Stimulated activated naive CD8-positive, alpha-beta T cell treated with anti-CD3 and anti-CD28 coated beads, Interleukin-15, Interleukin-2, amounts not matched to agents 100 ng/mL and 50 ng/mL, for 24 hours (primary cell): ENCODE results near the gene TCOF1.
"Not testable (repeated sequence)": the region's sequence is repeated elsewhere in the genome, so short reads cannot be mapped to it uniquely, and the experiment has no call there.

Experiments
- H3K27ac Mint-ChIP-seq: one replicate; pipeline ENCODE4 v1.8.0; 2021; ENCODE audit warnings: mild to moderate bottlenecking, mixed read lengths
- H3K27me3 Mint-ChIP-seq: one replicate; pipeline ENCODE4 v1.8.0; 2021; ENCODE audit warnings: mixed read lengths
- H3K36me3 Mint-ChIP-seq: one replicate; pipeline ENCODE4 v1.8.0; 2021; ENCODE audit warnings: low read depth, mixed read lengths
- H3K4me1 Mint-ChIP-seq: one replicate; pipeline ENCODE4 v1.8.0; 2021; ENCODE audit warnings: low read depth, mixed read lengths
- H3K4me3 Mint-ChIP-seq: one replicate; pipeline ENCODE4 v1.8.0; 2021; ENCODE audit warnings: mild to moderate bottlenecking, mixed read lengths
- H3K9me3 Mint-ChIP-seq: one replicate; pipeline ENCODE4 v1.8.0; 2021; ENCODE audit warnings: mixed read lengths

Gene TCOF1

DNA sequence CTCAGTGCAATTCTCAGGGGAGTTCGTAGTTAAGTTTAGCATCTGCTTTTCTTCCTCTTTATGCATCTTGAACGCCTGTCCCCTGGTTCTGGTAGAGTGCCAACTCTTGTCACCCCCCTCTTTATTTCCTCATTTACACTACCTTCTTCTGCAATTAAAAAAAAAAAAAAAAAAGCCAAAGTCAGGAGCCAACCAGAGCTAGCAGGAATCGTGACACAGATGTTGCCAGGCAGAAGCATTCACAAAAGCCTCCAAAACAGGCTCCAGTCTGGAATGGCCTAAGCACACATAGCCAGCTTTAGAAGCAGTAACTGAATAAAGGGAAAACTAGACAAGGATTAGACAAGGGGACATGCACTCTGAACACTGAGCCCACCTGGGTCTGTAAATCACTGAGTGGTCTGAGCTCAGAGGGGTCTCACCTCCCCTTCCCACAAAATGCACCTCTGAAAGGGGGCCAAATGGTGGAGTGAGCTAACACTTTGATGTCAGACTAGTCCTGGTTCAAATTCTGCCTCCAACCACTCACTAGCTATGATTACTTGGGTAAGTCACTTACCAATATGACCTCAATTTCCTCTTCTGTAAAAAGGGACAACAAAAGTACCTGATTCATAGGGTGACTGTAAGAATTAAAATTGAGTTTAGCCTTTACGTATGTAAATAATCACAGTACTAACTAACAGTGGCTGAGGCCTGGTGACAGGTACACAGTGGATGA, 53.2 kb downstream of the TCOF1 start:
- Mint-ChIP-seq H3K9me3 (no peaks in the 10 kb centered on the region), H3K27ac (peak overlapping the region; percentile 97), H3K36me3 (peaks cover 39% of the 10 kb centered on the region), H3K27me3 (no peaks in the 10 kb centered on the region), H3K4me1 (peaks cover 52% of the 10 kb centered on the region), H3K4me3 (peak overlapping the region; percentile 99)

DNA sequence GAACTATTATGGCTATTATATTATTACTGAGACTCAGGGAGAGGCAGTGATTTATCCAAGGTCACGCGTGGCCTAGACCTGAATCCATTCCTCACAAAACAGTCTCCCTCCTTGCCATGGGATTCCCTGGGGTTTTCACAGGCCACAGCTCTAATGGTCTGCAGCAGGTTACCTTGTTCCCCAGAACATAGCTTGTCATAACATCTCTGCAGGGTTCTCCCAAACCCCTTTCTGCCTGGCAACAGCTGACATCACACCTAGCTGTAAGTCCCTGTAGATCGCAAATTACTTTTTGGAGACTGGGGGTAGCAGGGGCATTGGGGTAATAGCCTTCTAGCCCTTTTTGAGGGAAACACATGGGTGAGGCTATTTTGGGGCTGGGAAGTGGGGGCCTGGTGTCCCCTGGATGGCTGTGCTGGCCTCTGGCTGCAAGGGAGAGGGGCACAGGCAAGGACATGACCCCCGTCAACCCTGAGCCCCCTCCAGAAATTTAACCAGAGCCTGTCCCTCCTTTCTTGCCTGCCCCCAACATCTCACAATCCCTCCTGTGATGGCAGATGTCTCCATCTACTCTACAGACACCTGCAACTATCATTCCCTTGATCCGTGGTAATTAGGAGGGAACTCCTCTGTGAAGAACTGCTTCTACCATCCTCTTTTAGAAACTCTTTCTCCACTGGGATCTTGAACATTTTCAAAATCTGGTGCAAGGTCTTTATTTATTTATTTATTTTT, 53.9 kb downstream of the TCOF1 start:
- peak overlapping the region; percentile 97 for H3K27ac Mint-ChIP-seq
- H3K36me3 Mint-ChIP-seq, result peaks cover 33% of the 10 kb centered on the region
- H3K27me3 Mint-ChIP-seq, result no peaks in the 10 kb centered on the region
- H3K4me1 Mint-ChIP-seq, result peaks cover 52% of the 10 kb centered on the region
- H3K9me3 Mint-ChIP-seq, result no peaks in the 10 kb centered on the region
- peak overlapping the region; percentile 99 for H3K4me3 Mint-ChIP-seq

DNA sequence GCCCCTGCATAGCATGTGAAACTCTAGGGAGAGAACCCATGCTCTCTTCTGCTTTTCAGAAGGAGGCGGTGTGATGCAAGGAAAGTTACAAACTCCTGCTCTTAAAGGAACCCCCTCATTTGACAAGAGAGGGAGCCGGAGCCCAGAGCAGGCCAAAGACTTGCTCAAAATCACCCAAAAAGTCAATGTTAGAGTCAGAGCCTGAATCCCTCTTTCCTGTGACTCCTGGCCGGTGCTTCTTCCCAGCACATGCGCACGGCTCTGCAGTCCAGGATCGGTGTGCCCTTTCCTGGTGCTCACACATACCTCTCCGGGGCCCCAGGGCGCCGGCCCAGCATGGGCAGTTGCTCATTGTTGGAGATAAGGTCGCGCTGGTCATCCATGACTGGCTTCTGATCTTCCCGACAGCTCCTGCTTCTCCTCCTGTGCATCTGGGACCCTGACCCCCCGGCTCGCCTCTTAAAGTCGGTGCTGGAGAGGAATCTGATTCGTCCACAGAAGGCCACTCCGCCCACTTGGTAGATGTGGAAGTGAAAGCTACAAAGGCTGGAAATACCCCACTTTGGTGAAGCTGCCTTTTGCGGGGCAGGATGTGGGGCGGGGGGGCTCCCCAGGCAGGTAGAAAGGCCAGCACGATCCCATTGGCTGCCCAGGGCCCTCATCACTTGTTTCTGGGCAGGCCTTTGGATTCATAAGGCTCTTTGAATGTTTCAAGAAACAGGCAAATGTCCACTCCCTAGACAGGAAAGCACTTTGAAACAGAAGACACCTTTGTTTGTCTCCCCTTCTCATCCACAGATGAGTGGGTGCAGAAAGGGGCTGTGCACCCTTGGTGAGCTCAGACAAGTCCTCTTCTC, 55.0 kb downstream of the TCOF1 start, which contains the start of gene CD74:
Gene CD74 (minus strand): TSS at position 592 of the 857 bp plus-strand sequence. CDS start 161 bp downstream, at position 431.
- Mint-ChIP-seq H3K4me1 (peaks cover 52% of the 10 kb centered on the region), H3K27ac (peak within 1 kb of the TSS; percentile 97), H3K9me3 (no peaks in the 10 kb centered on the region), H3K36me3 (peaks cover 23% of the 10 kb centered on the region), H3K27me3 (no peaks in the 10 kb centered on the region), H3K4me3 (peak within 1 kb of the TSS; percentile 99)

DNA sequence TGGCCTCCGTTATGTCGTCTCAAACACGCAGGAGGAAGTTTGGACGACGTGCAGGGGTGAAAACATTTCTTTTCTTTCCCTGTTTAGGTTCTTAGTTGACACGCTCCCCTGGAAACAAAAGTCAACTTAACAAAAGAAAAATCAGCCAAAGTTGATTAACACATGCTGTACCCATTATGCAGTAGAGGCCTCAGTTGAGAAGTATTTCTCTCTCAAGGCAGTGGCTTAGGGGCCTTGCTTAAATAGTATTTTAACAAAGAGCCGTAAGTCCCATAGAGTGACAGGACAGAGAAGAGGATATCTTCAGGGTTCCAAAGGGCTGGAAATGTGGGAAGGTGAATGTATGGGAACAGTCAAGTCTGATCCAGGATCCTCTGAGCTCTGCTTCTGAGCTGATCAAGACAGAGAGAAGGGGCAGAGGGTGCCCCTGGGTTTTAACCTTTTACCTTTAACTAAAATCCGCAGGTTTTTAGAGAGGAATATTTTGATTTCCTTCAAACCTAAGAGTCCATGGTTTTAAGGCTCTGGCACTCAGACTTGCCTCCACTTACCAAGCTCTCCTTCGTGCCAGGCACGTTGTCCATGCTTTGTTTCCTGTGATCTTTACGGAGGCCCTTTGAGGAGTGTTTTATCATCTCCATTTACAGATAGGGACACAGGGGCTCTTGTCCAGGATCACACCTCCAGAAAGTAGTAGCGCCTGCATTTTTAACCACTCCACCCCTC, 55.8 kb downstream of the TCOF1 start:
- Mint-ChIP-seq H3K27ac (peak overlapping the region; percentile 97), H3K4me1 (peaks cover 45% of the 10 kb centered on the region), H3K27me3 (no peaks in the 10 kb centered on the region), H3K36me3 (peaks cover 17% of the 10 kb centered on the region), H3K4me3 (peak overlapping the region; percentile 99), H3K9me3 (no peaks in the 10 kb centered on the region)

DNA sequence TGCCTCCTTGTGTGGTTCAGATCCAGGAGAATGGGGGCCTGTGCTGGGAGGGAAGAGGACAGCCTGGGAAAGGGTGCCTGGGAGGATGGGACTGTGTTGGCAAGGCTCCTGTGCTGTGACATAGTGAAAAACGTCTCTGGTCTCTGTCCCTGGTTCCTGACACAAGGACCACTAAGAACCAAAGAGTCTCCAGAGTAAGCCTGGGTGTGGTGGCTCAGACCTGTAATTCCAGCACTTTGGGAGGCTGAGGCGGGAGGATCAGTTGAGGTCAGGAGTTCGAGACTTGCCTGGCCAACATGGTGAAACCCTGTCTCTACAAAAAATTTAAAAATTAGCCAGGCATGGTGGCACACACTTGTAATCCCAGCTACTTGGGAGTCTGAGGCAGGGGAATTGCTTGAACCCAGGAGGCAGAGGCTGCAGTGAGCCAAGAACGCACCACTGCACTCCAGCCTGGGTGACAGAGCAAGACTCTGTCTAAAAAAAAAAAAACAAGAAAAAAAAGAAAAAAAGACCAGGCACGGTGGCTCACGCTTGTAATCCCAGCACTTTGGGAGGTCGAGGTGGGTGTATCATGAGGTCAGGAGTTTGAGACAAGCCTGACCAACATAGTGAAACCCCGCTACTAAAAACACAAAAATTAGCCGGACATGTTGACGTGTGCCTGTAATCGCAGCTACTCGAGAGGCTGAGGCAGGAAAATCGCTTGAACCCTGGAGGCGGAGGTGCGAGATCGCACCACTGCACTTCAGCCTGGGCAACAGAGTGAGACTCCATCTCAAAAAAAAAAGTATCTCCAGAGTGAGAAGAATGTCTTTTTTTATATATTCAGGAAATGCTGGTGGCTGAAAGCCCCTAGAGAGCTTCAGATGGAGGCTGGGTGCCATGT, 56.6 kb downstream of the TCOF1 start:
- H3K27ac Mint-ChIP-seq, result peak overlapping the region; percentile 97
- H3K9me3 Mint-ChIP-seq, H3K27me3 Mint-ChIP-seq: not testable (repeated sequence)
- peaks cover 42% of the 10 kb centered on the region for H3K4me1 Mint-ChIP-seq
- H3K36me3 Mint-ChIP-seq, result peaks cover 13% of the 10 kb centered on the region
- peak overlapping the region; percentile 99 for H3K4me3 Mint-ChIP-seq

DNA sequence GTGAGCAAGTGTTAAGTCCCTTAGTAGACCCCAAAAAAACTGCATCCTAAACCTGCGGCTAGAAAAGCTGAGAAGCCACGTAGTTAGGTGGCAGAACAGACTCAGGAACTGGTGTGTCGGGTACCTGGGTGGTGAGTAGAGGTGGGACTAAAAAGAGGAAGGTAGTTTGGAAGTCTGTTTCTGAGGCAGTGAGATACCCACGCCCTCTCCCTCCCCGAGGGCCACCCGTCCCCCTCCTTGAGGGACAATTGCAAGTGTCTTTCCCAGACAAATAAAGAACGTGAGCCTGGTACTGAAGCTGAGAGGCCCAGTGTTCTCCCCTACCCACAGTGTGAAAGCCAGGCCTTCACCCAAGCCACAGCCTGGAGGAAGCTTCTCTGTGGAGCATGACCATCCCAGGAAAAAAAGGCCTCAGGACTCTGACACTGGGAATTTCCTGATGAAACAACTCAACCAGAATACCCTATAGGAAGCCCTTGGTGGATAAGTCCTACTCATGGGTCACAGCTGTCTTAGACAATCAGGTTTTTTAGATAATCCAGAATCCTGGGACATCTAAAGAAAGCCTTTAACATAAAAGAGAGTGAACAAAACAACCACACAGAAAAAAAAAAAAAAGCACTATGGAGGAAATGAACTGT, 62.3 kb downstream of the TCOF1 start:
- H3K9me3 Mint-ChIP-seq, result no peaks in the 10 kb centered on the region
- H3K27ac Mint-ChIP-seq, result peak overlapping the region; percentile 53
- H3K4me3 Mint-ChIP-seq, result no peak overlapping the region
- H3K36me3 Mint-ChIP-seq, result no peaks in the 10 kb centered on the region
- no peaks in the 10 kb centered on the region for H3K27me3 Mint-ChIP-seq
- H3K4me1 Mint-ChIP-seq, result peaks cover 16% of the 10 kb centered on the region

DNA sequence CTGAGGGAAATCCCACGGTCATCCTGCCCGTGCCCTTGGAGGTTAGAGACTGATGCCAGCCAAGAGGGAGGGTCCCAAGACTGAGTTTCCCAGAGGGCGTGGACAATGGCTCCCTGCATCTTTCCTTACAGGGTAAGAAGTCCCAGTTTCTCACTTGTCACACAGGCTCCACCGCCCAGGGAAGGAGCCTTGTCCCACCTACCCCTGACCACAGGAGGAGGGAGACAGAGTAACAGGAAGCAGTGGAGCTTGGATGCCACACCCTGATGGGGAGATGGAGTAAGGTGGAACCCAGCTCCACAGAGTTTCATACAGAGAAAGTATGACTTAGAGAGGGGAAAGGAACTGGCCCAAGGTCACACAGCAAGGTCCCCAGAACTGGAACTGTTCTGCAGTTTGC, 64.6 kb downstream of the TCOF1 start:
- Mint-ChIP-seq H3K36me3 (no peaks in the 10 kb centered on the region), H3K4me3 (no peak overlapping the region), H3K4me1 (peaks cover 16% of the 10 kb centered on the region), H3K9me3 (no peaks in the 10 kb centered on the region), H3K27ac (no peak overlapping the region), H3K27me3 (no peaks in the 10 kb centered on the region)

DNA sequence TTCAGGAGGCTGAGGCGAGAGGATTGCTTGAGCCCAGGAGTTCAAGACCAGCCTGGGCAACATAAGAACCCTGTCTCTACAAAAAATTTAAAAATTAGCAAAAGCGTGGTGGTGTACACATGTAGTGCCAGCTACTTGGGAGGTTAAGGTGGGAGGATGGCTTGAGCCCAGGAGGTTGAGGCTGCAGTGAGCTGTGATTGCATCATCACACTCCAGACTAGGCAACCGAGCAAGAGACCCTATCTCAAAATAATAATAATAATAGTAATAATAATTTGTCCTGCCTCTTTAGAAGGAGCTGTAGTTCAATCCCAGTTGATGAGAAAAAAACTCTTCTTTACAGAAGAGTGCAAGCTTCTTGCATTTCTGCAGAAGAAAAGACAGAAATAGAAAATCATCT, 65.3 kb downstream of the TCOF1 start:
- Mint-ChIP-seq H3K4me3 (no peak overlapping the region), H3K27ac (no peak overlapping the region), H3K27me3 (no peaks in the 10 kb centered on the region)

DNA sequence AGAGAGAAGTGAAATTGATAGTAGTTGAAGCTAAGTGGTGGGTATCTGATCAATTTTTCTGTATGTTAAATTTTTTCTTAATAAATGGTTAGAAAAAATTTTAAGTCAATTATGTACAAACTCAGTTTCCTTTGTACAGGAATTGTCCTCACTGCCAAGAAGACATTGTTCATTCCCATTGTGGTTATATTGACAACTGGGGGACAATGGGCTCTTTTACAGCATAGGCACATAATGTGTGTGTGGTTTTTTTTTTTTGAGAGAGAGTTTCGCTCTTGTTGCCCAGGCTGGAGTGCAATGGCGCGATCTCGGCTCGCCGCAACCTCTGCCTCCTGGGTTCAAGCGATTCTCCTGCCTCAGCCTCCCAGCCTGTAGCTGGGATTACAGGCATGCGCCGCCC, 68.7 kb downstream of the TCOF1 start:
- H3K4me1 Mint-ChIP-seq, H3K27ac Mint-ChIP-seq, H3K4me3 Mint-ChIP-seq, H3K36me3 Mint-ChIP-seq, H3K9me3 Mint-ChIP-seq, H3K27me3 Mint-ChIP-seq: not testable (repeated sequence)

More for the DNA sequence above, 65.3 kb downstream of the TCOF1 start:
- H3K4me1 Mint-ChIP-seq, result peaks cover 16% of the 10 kb centered on the region
- H3K36me3 Mint-ChIP-seq, result no peaks in the 10 kb centered on the region
- no peaks in the 10 kb centered on the region for H3K9me3 Mint-ChIP-seq

DNA sequence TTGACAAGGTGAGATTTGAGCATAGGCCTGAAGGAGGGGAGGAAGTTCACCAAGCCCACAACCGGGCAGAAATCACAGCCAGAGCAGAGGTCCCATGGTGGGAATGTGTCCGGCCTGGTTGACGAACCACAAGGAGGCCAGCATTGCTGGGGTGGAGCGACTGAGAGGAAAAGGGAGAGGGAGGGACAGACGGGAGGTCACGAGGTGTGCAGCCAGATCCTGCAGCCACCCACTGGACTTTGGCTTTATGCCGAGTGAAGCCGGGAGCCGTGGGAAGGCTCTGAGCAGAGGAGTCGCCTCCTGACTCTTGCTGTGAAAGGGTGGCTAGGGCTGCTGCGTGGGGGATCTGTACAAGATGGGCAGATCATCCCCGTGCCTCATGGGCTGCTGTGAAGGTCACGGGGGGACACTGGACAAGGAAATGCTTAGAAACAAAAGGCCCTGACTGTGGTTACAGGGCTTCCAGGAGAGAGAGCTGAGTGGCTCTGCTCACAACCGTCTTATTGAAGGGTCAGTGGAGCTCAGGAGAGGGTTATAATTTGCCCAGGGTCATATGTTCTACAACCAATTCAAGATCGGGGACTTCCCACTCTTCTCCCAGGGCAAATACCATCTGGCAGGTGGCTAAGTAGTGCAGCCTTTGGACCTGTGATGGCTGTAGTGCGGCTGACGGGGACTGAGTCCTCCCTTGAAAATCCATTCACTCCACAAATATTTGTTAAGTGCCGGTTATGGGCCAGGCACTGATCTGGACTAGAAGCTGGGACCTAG, 70.8 kb downstream of the TCOF1 start:
- H3K27me3 Mint-ChIP-seq, result no peaks in the 10 kb centered on the region
- peaks cover 5% of the 10 kb centered on the region for H3K4me1 Mint-ChIP-seq
- no peaks in the 10 kb centered on the region for H3K36me3 Mint-ChIP-seq
- H3K4me3 Mint-ChIP-seq, result no peak overlapping the region
- no peak overlapping the region for H3K27ac Mint-ChIP-seq
- H3K9me3 Mint-ChIP-seq, result no peaks in the 10 kb centered on the region

DNA sequence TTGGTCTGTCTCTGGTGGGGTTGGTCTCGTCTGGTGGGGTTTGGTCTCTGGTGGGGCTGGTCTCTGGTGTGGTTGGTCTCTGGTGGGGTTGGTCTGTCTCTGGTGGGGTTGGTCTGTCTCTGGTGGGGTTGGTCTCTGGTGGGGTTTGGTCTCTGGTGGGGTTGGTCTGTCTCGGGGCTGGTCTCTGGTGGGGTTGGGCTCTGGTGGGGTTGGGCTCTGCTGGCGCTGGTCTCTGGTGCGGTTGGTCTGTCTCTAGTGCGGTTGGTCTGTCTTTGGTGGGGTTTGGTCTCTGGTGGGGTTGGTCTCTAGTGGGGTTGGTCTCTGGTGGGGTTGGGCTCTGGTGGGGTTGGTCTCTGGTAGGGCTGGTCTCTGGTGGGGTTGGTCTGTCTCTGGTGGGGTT, 71.5 kb downstream of the TCOF1 start:
- Mint-ChIP-seq H3K36me3 (no peaks in the 10 kb centered on the region), H3K27me3 (no peaks in the 10 kb centered on the region), H3K27ac (no peak overlapping the region), H3K9me3 (no peaks in the 10 kb centered on the region), H3K4me3 (no peak overlapping the region), H3K4me1 (peaks cover 5% of the 10 kb centered on the region)

DNA sequence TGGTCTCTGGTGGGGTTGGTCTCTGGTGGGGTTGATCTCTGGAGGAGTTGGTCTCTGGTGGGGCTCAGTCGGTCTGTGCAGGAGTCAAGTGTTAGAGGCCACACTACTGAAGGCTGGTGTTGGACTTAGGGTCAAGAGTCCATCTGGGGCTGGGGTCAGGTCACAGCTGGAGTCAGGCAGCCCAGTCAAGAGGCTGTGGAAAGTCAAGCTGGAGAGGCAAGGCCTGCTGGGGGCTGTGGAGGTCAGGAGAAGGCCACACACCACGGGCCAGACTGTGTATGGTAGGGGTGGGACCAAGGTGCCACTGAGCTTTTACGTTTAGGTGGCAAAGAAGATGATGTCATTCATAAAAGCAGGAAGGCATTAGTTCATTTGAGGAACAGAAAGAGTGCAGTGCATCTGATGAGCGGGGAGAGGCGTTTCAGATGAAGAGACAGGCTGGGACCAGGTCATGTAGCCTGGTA, 71.9 kb downstream of the TCOF1 start:
- Mint-ChIP-seq H3K4me1 (peaks cover 5% of the 10 kb centered on the region), H3K36me3 (no peaks in the 10 kb centered on the region), H3K9me3 (no peaks in the 10 kb centered on the region), H3K27me3 (no peaks in the 10 kb centered on the region), H3K27ac (peak overlapping the region; percentile 78), H3K4me3 (no peak overlapping the region)

DNA sequence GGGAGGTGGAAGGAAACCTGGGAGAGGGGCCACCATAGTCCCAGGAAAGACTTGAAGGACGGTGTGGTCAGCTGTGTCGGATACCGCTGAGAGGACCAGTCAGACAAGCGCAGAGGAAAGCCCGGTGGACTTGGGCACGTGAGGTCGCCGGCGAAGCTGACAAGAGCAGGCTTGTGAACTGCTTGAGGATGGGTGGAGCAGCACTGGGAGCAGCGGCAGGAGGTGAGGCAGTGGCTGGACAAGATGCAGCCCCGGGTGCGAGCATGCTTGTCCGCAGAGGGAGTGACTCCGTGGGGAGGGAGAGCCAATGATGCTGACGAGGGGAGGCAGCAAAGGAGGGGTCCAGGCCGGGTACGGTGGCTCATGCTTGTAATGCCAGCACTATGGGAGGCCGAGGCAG, 73.6 kb downstream of the TCOF1 start:
- no peaks in the 10 kb centered on the region for H3K27me3 Mint-ChIP-seq
- H3K9me3 Mint-ChIP-seq, result no peaks in the 10 kb centered on the region
- H3K4me1 Mint-ChIP-seq, result peaks cover 9% of the 10 kb centered on the region
- no peaks in the 10 kb centered on the region for H3K36me3 Mint-ChIP-seq
- no peak overlapping the region for H3K4me3 Mint-ChIP-seq
- no peak overlapping the region for H3K27ac Mint-ChIP-seq
